ENCODE data around the gene CACNG5.
A peak's percentile ranks its signal among the peaks of the same experiment; 100 is the strongest.

Gene CACNG5

GRCh38 chr17:66906321-66907278, 71.7 kb downstream of the CACNG5 start:
- DNase-seq: peak; percentile 51

- DNase-seq: no peak
Observed at GRCh38 chr17:66909804-66910373, 75.0 kb downstream of the CACNG5 start.

GRCh38 chr17:66910651-66911285, 75.9 kb downstream of the CACNG5 start:
- DNase-seq: no peak

- no peak for DNase-seq
Observed at GRCh38 chr17:66915204-66915611, 80.3 kb downstream of the CACNG5 start.

GRCh38 chr17:66915792-66916191, 80.9 kb downstream of the CACNG5 start:
- DNase-seq: no peak

GRCh38 chr17:66916946-66917345, 82.0 kb downstream of the CACNG5 start:
- DNase-seq: no peak

GRCh38 chr17:66918896-66919295, 84.0 kb downstream of the CACNG5 start:
- DNase-seq: no peak

- DNase-seq: no peak
Observed at GRCh38 chr17:66920435-66920834, 85.5 kb downstream of the CACNG5 start.

- DNase-seq: no peak
Observed at GRCh38 chr17:66920950-66921349, 86.0 kb downstream of the CACNG5 start.

- DNase-seq: no peak
Observed at GRCh38 chr17:66923886-66924285, 89.0 kb downstream of the CACNG5 start.

GRCh38 chr17:66925811-66926500, 91.0 kb downstream of the CACNG5 start:
- no peak for DNase-seq

- DNase-seq: no peak
Observed at GRCh38 chr17:66928949-66929348, 94.0 kb downstream of the CACNG5 start.

GRCh38 chr17:66929591-66929990, 94.7 kb downstream of the CACNG5 start:
- no peak for DNase-seq

GRCh38 chr17:66930933-66931332, 96.0 kb downstream of the CACNG5 start:
- DNase-seq: no peak

- no peak for DNase-seq
Observed at GRCh38 chr17:66932311-66932710, 97.4 kb downstream of the CACNG5 start.

- no peak for DNase-seq
Observed at GRCh38 chr17:66934040-66934439, 99.1 kb downstream of the CACNG5 start.
